ENCODE results near the gene CD300E. TPM values are rescaled to one million over a fixed set of nuclear protein-coding genes. Genes with fewer than 3 reads are reported as not detected.

Gene CD300E
- total and polyA plus RNA-seq, 2 donors (not counting 3 experiments of a cell fraction or from before 2014, with no cell fraction given): not detected

- no peak overlapping the region for H3K4me2 ChIP-seq (ENCODE audit: insufficient read depth, low read length)
- intact Hi-C loops (cut with micrococcal nuclease) (loop anchor here (1.0 kb wide), 1 partner anchor 234 kb away; no protein-coding TSS in a partner anchor), dilution Hi-C loops (cut with MboI; ENCODE audit: extremely low pct_ligation_motif_present, low sequenced_read_pairs) (no loop called here)
- no peak overlapping the region for H3K4me3 ChIP-seq (replicated peaks in 1 of 3; ENCODE audit: insufficient read depth in 1 of 3, low read depth in 1 of 3, low read length in 3 of 3)
- FAIRE-seq: peak; percentile 35
- POLR2A ChIA-PET: no interaction called here
- H3K27me3 ChIP-seq (ENCODE audit: control insufficient read depth in 2 of 2, insufficient read depth in 2 of 2, low read length in 2 of 2): no peaks in the 10 kb centered on the region
- TF ChIP-seq POLR2A (IDR thresholded peaks at IDR 0.05; ENCODE audit: low read depth, low read length) (no peak), CTCF (IDR thresholded peaks at IDR 0.05; ENCODE audit: extremely low read depth in 1 of 2, insufficient read depth in 1 of 2, low read depth in 1 of 2, low read length in 2 of 2) (peak; percentile 37 to 42)
- DNase-seq (ENCODE audit: low read depth, low spot score): peak; percentile 5
- no peaks in the 10 kb centered on the region for H3K9me3 ChIP-seq (replicated peaks; ENCODE audit: control insufficient read depth, insufficient read depth, low read length)
- no TSS peak for BruUV-seq (replicated peaks)
- no peaks in the 10 kb centered on the region for H3K36me3 ChIP-seq (ENCODE audit: control insufficient read depth in 2 of 2, extremely low read depth in 1 of 2, insufficient read depth in 2 of 2, low read length in 2 of 2)
- H3K9ac ChIP-seq (replicated peaks; ENCODE audit: extremely low read depth, insufficient read depth, low read length): no peak overlapping the region
- H4K20me1 ChIP-seq (replicated peaks; ENCODE audit: control insufficient read depth, extremely low read depth, insufficient read depth, low read length): no peaks in the 10 kb centered on the region
- no peak overlapping the region for H3K27ac ChIP-seq (ENCODE audit: insufficient read depth, low read depth, low read length)
- no peaks in the 10 kb centered on the region for H3K79me2 ChIP-seq (ENCODE audit: control insufficient read depth, insufficient read depth, low read length)
- H3K9me1 ChIP-seq (replicated peaks; ENCODE audit: control insufficient read depth, extremely low read depth, insufficient read depth, low read length): no peaks in the 10 kb centered on the region
- H3K4me1 ChIP-seq (ENCODE audit: control insufficient read depth, extremely low read depth, insufficient read depth, low read length): no peaks in the 10 kb centered on the region
- H2AFZ ChIP-seq (ENCODE audit: low read depth, low read length): no peak overlapping the region
- CTCF ChIA-PET: interaction anchor here (2.4 kb wide), 1 partner anchor 223 kb away, joined by 11 read pairs; no protein-coding TSS in a partner anchor
These were observed 21.5 kb downstream of the CD300E start for GRCh38 chr17:74601944-74602572.

GRCh38 chr17:74599448-74599939, 24.0 kb downstream of the CD300E start:
- H2AFZ ChIP-seq (ENCODE audit: low read depth, low read length): no peak overlapping the region
- no peak overlapping the region for H3K27ac ChIP-seq (ENCODE audit: insufficient read depth, low read depth, low read length)
- no peaks in the 10 kb centered on the region for H3K9me1 ChIP-seq (replicated peaks; ENCODE audit: control insufficient read depth, extremely low read depth, insufficient read depth, low read length)
- FAIRE-seq (no peak), DNase-seq (ENCODE audit: low read depth, low spot score) (no peak)
- H3K9ac ChIP-seq (replicated peaks; ENCODE audit: extremely low read depth, insufficient read depth, low read length): no peak overlapping the region
- H3K79me2 ChIP-seq (ENCODE audit: control insufficient read depth, insufficient read depth, low read length): no peaks in the 10 kb centered on the region
- ChIA-PET POLR2A (no interaction called here), CTCF (no interaction called here)
- H3K36me3 ChIP-seq (ENCODE audit: control insufficient read depth in 2 of 2, extremely low read depth in 1 of 2, insufficient read depth in 2 of 2, low read length in 2 of 2): no peaks in the 10 kb centered on the region
- intact Hi-C loops (cut with micrococcal nuclease) (no loop called here), dilution Hi-C loops (cut with MboI; ENCODE audit: extremely low pct_ligation_motif_present, low sequenced_read_pairs) (no loop called here)
- no TSS peak for BruUV-seq (replicated peaks)
- TF ChIP-seq MAX (IDR thresholded peaks at IDR 0.05; ENCODE audit: insufficient read depth, insufficient read length) (no peak), JUN (IDR thresholded peaks at IDR 0.05; ENCODE audit: borderline replicate concordance, insufficient read depth, insufficient read length, low read depth) (no peak), POLR2AphosphoS5 (IDR thresholded peaks at IDR 0.05; ENCODE audit: insufficient read depth, low read depth, low read length) (no peak), FOS (IDR thresholded peaks at IDR 0.05; ENCODE audit: borderline replicate concordance, insufficient read depth, low read length) (no peak), MYC (IDR thresholded peaks at IDR 0.05; ENCODE audit: low read depth, low read length) (no peak), EZH2 (IDR thresholded peaks at IDR 0.05; ENCODE audit: borderline replicate concordance, low read depth, low read length, severe bottlenecking) (no peak), GATA2 (IDR thresholded peaks at IDR 0.05; ENCODE audit: insufficient read depth, insufficient read length, low read depth, low read length) (no peak), CTCF (IDR thresholded peaks at IDR 0.05; ENCODE audit: extremely low read depth in 1 of 2, insufficient read depth in 1 of 2, low read depth in 1 of 2, low read length in 2 of 2) (no peak), POLR2A (IDR thresholded peaks at IDR 0.05; ENCODE audit: low read depth, low read length) (no peak)
- no peaks in the 10 kb centered on the region for H3K4me1 ChIP-seq (ENCODE audit: control insufficient read depth, extremely low read depth, insufficient read depth, low read length)
- no peak overlapping the region for H3K4me2 ChIP-seq (ENCODE audit: insufficient read depth, low read length)
- no peak overlapping the region for H3K4me3 ChIP-seq (replicated peaks in 1 of 3; ENCODE audit: insufficient read depth in 1 of 3, low read depth in 1 of 3, low read length in 3 of 3)
- no peaks in the 10 kb centered on the region for H4K20me1 ChIP-seq (replicated peaks; ENCODE audit: control insufficient read depth, extremely low read depth, insufficient read depth, low read length)
- no peaks in the 10 kb centered on the region for H3K27me3 ChIP-seq (ENCODE audit: control insufficient read depth in 2 of 2, insufficient read depth in 2 of 2, low read length in 2 of 2)
- H3K9me3 ChIP-seq (replicated peaks; ENCODE audit: control insufficient read depth, insufficient read depth, low read length): no peaks in the 10 kb centered on the region

Data from endothelial cell of umbilical vein (primary cell).